AG09309 (cell line): Measurements from ENCODE around the gene BORCS8.
"Not testable (repeated sequence)": the region's sequence is repeated elsewhere in the genome, so short reads cannot be mapped to it uniquely, and the experiment has no call there.

ENCODE experiments used
- DNase-seq: peaks from one replicate; pipeline ENCODE4 v3.0.0-alpha.2; 2010; ENCODE audit warnings: low read depth
- H3K4me3 ChIP-seq: 2 replicates; pipeline ENCODE4 v1.5.1; 2011; ENCODE audit warnings: mild to moderate bottlenecking, low read depth, low read length, moderate library complexity; ENCODE audit not compliant: control insufficient read depth
- TF ChIP-seq, protein P1 (sequence below): IDR thresholded peaks from 2 replicates; pipeline ENCODE4 v1.5.1; 2011; ENCODE audit warnings: mild to moderate bottlenecking, low read depth, low read length, inconsistent platforms; ENCODE audit not compliant: insufficient read depth, control insufficient read depth; ENCODE audit errors: missing control alignments

The BORCS8 gene

DNA sequence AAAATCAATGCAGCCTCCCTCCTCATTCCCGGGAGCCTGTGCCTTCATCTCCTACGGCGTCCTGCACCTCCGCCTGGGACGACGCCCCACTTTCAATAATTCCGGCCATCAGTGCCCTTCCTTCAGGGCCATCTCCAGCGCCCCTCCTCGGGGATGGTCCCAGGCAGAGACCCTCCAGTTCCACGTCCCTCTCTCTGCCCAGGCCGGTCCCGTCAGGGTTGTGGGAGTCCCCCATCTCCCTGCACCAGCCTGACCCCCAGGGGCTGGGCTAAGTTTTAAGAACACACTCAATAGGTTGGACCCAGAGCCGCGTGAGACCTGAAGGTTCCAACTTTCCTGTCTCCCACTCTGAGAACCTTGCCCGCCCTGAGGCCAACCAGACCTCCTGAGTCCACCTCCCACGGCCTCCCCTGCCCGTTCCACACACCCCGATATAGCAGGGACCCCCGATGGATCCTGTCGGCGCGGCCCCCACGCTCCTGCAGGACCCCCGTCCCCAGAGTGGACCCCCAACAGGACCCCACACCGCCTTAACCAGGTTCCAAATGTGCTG is 54.3 kb downstream of the BORCS8 start:
- H3K4me3 ChIP-seq: peak overlapping the region; percentile 68
- no peak for DNase-seq
- TF ChIP-seq, protein P1, sequence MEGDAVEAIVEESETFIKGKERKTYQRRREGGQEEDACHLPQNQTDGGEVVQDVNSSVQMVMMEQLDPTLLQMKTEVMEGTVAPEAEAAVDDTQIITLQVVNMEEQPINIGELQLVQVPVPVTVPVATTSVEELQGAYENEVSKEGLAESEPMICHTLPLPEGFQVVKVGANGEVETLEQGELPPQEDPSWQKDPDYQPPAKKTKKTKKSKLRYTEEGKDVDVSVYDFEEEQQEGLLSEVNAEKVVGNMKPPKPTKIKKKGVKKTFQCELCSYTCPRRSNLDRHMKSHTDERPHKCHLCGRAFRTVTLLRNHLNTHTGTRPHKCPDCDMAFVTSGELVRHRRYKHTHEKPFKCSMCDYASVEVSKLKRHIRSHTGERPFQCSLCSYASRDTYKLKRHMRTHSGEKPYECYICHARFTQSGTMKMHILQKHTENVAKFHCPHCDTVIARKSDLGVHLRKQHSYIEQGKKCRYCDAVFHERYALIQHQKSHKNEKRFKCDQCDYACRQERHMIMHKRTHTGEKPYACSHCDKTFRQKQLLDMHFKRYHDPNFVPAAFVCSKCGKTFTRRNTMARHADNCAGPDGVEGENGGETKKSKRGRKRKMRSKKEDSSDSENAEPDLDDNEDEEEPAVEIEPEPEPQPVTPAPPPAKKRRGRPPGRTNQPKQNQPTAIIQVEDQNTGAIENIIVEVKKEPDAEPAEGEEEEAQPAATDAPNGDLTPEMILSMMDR: no peak

GRCh38 chr19:19135713-19136112 is 56.2 kb downstream of the BORCS8 start:
- not testable (repeated sequence) for DNase-seq, H3K4me3 ChIP-seq

- TF ChIP-seq, protein P1: no peak
- H3K4me3 ChIP-seq: no peak overlapping the region
Observed at GRCh38 chr19:19134687-19135158, 57.2 kb downstream of the BORCS8 start.

GRCh38 chr19:19133985-19134384 is 58.0 kb downstream of the BORCS8 start:
- TF ChIP-seq, protein P1: no peak
- DNase-seq: no peak
- no peak overlapping the region for H3K4me3 ChIP-seq

More at GRCh38 chr19:19134687-19135158, 57.2 kb downstream of the BORCS8 start:
- DNase-seq: no peak

- DNase-seq: no peak
- TF ChIP-seq, protein P1: no peak
- H3K4me3 ChIP-seq: no peak overlapping the region
Observed at GRCh38 chr19:19132912-19133311, 59.0 kb downstream of the BORCS8 start.

DNA sequence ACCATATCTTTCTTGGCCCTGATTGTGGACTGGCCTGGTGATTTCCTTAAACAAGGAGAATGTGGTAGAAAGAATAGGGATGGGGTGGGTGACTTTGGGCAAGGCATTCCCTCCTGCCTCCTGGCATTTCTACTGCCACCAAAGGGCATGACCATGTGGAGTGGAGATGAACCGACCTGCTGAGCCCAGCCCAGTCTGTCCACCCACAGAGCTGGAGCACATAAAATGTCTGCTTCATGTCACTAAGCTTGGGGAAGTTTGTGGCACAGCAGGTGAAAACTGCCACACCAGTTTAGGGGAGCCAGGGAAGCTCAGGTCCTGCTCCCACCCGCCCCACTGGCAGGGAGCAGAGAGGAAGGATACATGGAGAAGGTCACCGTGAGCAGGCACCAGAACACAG is 60.0 kb downstream of the BORCS8 start:
- DNase-seq: no peak
- TF ChIP-seq, protein P1: no peak
- H3K4me3 ChIP-seq: no peak overlapping the region
